Keratinocyte (primary cell): Measurements from ENCODE around the gene CD81. TPM values are rescaled to one million over a fixed set of nuclear protein-coding genes. Genes with fewer than 3 reads are reported as not detected.

Experiments used
- DNase-seq: peaks from one replicate; pipeline ENCODE4 v3.0.0-alpha.2; 2011; ENCODE audit warnings: low read depth, missing footprints, low spot score
- FAIRE-seq: peaks from 2 replicates; lab custom pipeline; 2011; peaks lifted over from hg19 to GRCh38; lab: Jason Lieb, UNC
- H2AFZ ChIP-seq: 2 replicates; pipeline ENCODE4 v1.6.0; 2012; ENCODE audit warnings: low read length, control low read depth, inconsistent platforms; ENCODE audit not compliant: control insufficient read depth
- H3K27ac ChIP-seq: 2 replicates; pipeline ENCODE4 v1.5.1; 2011; ENCODE audit warnings: low read length; ENCODE audit not compliant: control insufficient read depth, insufficient read depth
- H3K27me3 ChIP-seq: 3 replicates; pipeline ENCODE4 v1.6.0; 2011; ENCODE audit warnings: low read length; ENCODE audit not compliant: control insufficient read depth, insufficient read depth; ENCODE audit errors: extremely low read depth
- H3K36me3 ChIP-seq, 2 experiments: 2 replicates in 1 of 2; 3 replicates in 1 of 2; pipeline ENCODE4 v1.5.1; 2011; ENCODE audit warnings: low read length in 2 of 2, mild to moderate bottlenecking in 1 of 2; ENCODE audit not compliant: control insufficient read depth in 2 of 2, insufficient read depth in 2 of 2; ENCODE audit errors: extremely low read depth in 1 of 2
- H3K4me1 ChIP-seq: 3 replicates; pipeline ENCODE4 v1.5.1; 2011; ENCODE audit warnings: low read length; ENCODE audit not compliant: control insufficient read depth, insufficient read depth; ENCODE audit errors: extremely low read depth
- H3K4me2 ChIP-seq: 3 replicates; pipeline ENCODE4 v1.6.0; 2011; ENCODE audit warnings: low read depth, low read length; ENCODE audit not compliant: control insufficient read depth, insufficient read depth; ENCODE audit errors: extremely low read depth
- H3K4me3 ChIP-seq, 3 experiments: fragments of 200-600 bp in 1 of 3; sonication (generic) in 1 of 3; 2 replicates in 2 of 3; 3 replicates in 1 of 3; pipeline ENCODE4 v1.5.1; 2011 to 2016; ENCODE audit warnings: low read length in 3 of 3, mild to moderate bottlenecking in 3 of 3, control low read depth in 2 of 3, inconsistent platforms in 1 of 3, low read depth in 1 of 3, mixed read lengths in 1 of 3, mixed run types in 1 of 3, moderate library complexity in 1 of 3; ENCODE audit not compliant: control insufficient read depth in 2 of 3, insufficient read depth in 2 of 3; ENCODE audit errors: extremely low read depth in 1 of 3
- H3K79me2 ChIP-seq: 2 replicates; pipeline ENCODE4 v1.6.0; 2012; ENCODE audit warnings: low read length; ENCODE audit not compliant: control insufficient read depth, insufficient read depth
- H3K9ac ChIP-seq: 3 replicates; pipeline ENCODE4 v1.6.0; 2011; ENCODE audit warnings: low read length; ENCODE audit not compliant: control insufficient read depth, insufficient read depth; ENCODE audit errors: extremely low read depth
- H3K9me1 ChIP-seq: 3 replicates; pipeline ENCODE4 v1.6.0; 2011; ENCODE audit warnings: low read length; ENCODE audit not compliant: control insufficient read depth, insufficient read depth; ENCODE audit errors: extremely low read depth
- H3K9me3 ChIP-seq: 2 replicates; pipeline ENCODE4 v1.5.1; 2012; ENCODE audit warnings: low read depth, low read length; ENCODE audit not compliant: control insufficient read depth
- H4K20me1 ChIP-seq: 3 replicates; pipeline ENCODE4 v1.6.0; 2011; ENCODE audit warnings: low read length; ENCODE audit not compliant: control insufficient read depth, insufficient read depth; ENCODE audit errors: extremely low read depth
- EZH2 ChIP-seq: IDR thresholded peaks from one replicate; pipeline ENCODE4 v1.6.1; 2012; ENCODE audit warnings: inconsistent platforms, mild to moderate bottlenecking, low read length, moderate library complexity
- dilution Hi-C: fragments of 300-500 bp; cut with MboI; formaldehyde crosslinking; loops from one replicate; pipeline ENCODE4 v1.7.0; 2020; ENCODE audit warnings: low sequenced_read_pairs; ENCODE audit not compliant: extremely low pct_ligation_motif_present
- polyA plus RNA-seq, 5 experiments: library from polyadenylated mRNA; depleted of rRNA in 3 of 5; stranded (reverse) in 3 of 5; stranded (forward) in 1 of 5; unstranded in 1 of 5; fragments of >200 nt; gene quantifications; 1 replicate in 1 of 5; 2 replicates in 3 of 5; 3 replicates in 1 of 5; pipeline versions ENCODE4 v1.2.1 to v1.2.3, GENCODE V29; 2011 to 2012; ENCODE audit warnings: missing spikeins in 2 of 5, low read depth in 1 of 5, low replicate concordance in 1 of 5
- TF ChIP-seq, protein P1 (sequence below), 3 experiments: IDR thresholded peaks in 1 of 3; conservative IDR thresholded peaks in 1 of 3; optimal IDR thresholded peaks in 1 of 3; 2 replicates in 2 of 3; 3 replicates in 1 of 3; pipeline versions ENCODE3 to v1.5.1; 2011; ENCODE audit warnings: low read length in 3 of 3, mild to moderate bottlenecking in 3 of 3, moderate library complexity in 2 of 3, control low read depth in 1 of 3, inconsistent platforms in 1 of 3; ENCODE audit not compliant: insufficient read depth in 2 of 3; ENCODE audit errors: extremely low read depth in 1 of 3

The CD81 gene
- polyA plus RNA-seq, 1 donor (not counting 4 experiments of a cell fraction or from before 2014, with no cell fraction given) = 194 TPM

DNA sequence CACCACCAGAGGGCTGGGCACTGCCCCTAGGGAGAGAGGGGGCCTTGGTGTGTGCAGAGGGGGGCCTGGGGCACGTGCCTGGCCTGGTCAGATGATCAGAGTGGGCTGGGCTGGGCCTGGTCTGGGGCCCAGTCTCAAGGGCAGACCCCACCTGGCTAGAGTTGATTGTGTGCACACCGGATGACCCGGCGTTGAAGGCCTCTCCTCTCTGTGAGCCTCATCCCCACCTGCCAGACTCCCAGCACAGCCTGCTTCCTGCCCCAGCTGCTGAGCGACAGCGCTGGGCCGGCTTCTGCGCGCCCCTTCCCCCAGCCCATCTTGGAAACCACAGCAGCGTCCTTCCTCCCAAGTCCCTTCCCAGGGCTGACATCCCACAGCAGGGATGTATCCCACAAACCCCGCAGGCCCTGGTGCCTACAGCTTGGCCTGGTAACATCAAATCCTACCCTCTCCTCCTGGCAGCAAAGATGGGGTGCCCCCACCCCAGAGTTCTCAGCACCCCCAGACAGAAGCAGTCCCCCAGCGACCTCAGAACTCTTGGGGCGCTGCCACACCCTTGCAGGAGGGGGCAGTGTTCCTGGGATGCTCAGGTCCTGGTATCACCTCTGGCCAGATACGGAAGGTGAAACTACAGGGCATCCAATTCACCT, 12.4 kb downstream of the CD81 start:
- no peak overlapping the region for H2AFZ ChIP-seq
- no peaks in the 10 kb centered on the region for H3K9me1 ChIP-seq
- H3K9me3 ChIP-seq = no peaks in the 10 kb centered on the region
- H3K27ac ChIP-seq = no peak overlapping the region
- no peak overlapping the region for H3K4me2 ChIP-seq
- DNase-seq (no peak), FAIRE-seq (no peak)
- peaks cover 44% of the 10 kb centered on the region for H3K4me1 ChIP-seq
- H3K27me3 ChIP-seq = no peaks in the 10 kb centered on the region
- no peak overlapping the region for H3K9ac ChIP-seq
- H3K4me3 ChIP-seq = no peak overlapping the region
- TF ChIP-seq, protein P1, sequence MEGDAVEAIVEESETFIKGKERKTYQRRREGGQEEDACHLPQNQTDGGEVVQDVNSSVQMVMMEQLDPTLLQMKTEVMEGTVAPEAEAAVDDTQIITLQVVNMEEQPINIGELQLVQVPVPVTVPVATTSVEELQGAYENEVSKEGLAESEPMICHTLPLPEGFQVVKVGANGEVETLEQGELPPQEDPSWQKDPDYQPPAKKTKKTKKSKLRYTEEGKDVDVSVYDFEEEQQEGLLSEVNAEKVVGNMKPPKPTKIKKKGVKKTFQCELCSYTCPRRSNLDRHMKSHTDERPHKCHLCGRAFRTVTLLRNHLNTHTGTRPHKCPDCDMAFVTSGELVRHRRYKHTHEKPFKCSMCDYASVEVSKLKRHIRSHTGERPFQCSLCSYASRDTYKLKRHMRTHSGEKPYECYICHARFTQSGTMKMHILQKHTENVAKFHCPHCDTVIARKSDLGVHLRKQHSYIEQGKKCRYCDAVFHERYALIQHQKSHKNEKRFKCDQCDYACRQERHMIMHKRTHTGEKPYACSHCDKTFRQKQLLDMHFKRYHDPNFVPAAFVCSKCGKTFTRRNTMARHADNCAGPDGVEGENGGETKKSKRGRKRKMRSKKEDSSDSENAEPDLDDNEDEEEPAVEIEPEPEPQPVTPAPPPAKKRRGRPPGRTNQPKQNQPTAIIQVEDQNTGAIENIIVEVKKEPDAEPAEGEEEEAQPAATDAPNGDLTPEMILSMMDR (optimal IDR thresholded peaks at IDR 0.05 in 1 of 3, IDR thresholded peaks at IDR 0.05 in 1 of 3, conservative IDR thresholded peaks at IDR 0.05 in 1 of 3; ENCODE audit: extremely low read depth in 1 of 3, insufficient read depth in 2 of 3, low read length in 3 of 3) = peak in 2 of 3 experiments; percentile 16 to 23
- TF ChIP-seq EZH2 = no peak
- dilution Hi-C loops = no loop called here
- H4K20me1 ChIP-seq = peaks cover 46% of the 10 kb centered on the region
- H3K79me2 ChIP-seq = peaks cover 94% of the 10 kb centered on the region
- peaks cover 26 to 43% of the 10 kb centered on the region in 2 experiments for H3K36me3 ChIP-seq

DNA sequence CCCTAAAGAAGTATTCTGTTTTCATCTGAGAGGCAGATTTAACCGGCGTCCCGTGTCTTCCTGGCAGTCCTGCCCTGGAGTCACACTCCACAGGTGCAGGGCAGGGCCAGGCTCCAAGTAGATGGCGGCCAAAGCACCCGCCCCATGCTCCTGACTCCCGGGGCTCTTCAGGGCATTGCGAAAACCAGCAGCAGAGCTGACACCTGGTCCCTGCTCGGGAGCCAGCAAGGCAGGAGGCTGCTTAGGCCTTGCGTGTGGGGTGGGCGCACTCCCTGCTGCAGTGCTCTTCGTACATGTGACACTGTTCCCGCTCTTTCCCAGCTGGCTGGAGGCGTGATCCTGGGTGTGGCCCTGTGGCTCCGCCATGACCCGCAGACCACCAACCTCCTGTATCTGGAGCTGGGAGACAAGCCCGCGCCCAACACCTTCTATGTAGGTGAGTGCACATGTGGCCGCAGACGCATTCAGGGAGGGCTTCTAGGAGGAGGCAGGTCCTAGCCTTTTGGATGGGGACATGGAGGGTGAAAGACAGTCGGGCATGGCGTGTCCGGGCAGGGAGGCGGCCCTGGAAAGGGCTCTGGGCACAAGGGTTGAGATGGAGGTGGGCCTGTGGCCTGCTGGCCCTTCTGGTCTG, 13.1 kb downstream of the CD81 start:
- dilution Hi-C loops = no loop called here
- Histone ChIP-seq H3K36me3 (peaks cover 30 to 45% of the 10 kb centered on the region in 2 experiments), H3K9ac (peak overlapping the region; percentile 19), H4K20me1 (peaks cover 42% of the 10 kb centered on the region), H3K4me1 (peaks cover 37% of the 10 kb centered on the region), H3K4me2 (peak overlapping the region; percentile 51), H3K27me3 (no peaks in the 10 kb centered on the region), H2AFZ (no peak overlapping the region), H3K79me2 (peaks cover 91% of the 10 kb centered on the region), H3K9me1 (no peaks in the 10 kb centered on the region), H3K9me3 (no peaks in the 10 kb centered on the region), H3K27ac (peak overlapping the region; percentile 26), H3K4me3 (no peak overlapping the region)
- FAIRE-seq (no peak), DNase-seq (no peak)
- no peak for TF ChIP-seq EZH2
